WTC11 (cell line): ENCODE results near the gene ENTHD1. TPM values are rescaled to one million over a fixed set of nuclear protein-coding genes. Genes with fewer than 3 reads are reported as not detected.
"Not testable (repeated sequence)": the region's sequence is repeated elsewhere in the genome, so short reads cannot be mapped to it uniquely, and the experiment has no call there.

Source experiments
- ATAC-seq: fragments of 200-7000 bp; cut with Tn5 transposase; 2 replicates; pipeline ENCODE4 v1.10.0; 2021; ENCODE audit warnings: mild to moderate bottlenecking, moderate library complexity
- CTCF ChIA-PET: fragments of 300-600 bp; sonication (Branson Sonifier 250); formaldehyde crosslinking; loops from one replicate; lab custom pipeline; 2021; ENCODE audit warnings: antibody characterized with exemption; lab: Charles Lee
- POLR2A ChIA-PET: fragments of 350-600 bp; sonication (Branson Sonifier 250); formaldehyde crosslinking; loops from one replicate; lab custom pipeline; 2021; ENCODE audit warnings: antibody characterized with exemption; lab: Charles Lee
- DNase-seq: peaks from one replicate; pipeline ENCODE4 v3.0.0; 2021; ENCODE audit warnings: low spot score
- H3K27ac Mint-ChIP-seq: 2 replicates; pipeline ENCODE4 v1.8.0; 2021; ENCODE audit warnings: mixed read lengths
- H3K27me3 Mint-ChIP-seq: 2 replicates; pipeline ENCODE4 v1.8.0; 2021; ENCODE audit warnings: low read depth, mild to moderate bottlenecking, moderate library complexity, mixed read lengths
- H3K36me3 Mint-ChIP-seq: 2 replicates; pipeline ENCODE4 v1.8.0; 2021; ENCODE audit warnings: mixed read lengths
- H3K4me1 Mint-ChIP-seq: 2 replicates; pipeline ENCODE4 v1.8.0; 2022; ENCODE audit warnings: mixed read lengths
- H3K4me3 Mint-ChIP-seq: 2 replicates; pipeline ENCODE4 v1.8.0; 2021; ENCODE audit warnings: mild to moderate bottlenecking, moderate library complexity, mixed read lengths
- H3K9me3 Mint-ChIP-seq: 2 replicates; pipeline ENCODE4 v1.8.0; 2021; ENCODE audit warnings: mixed read lengths
- AR ChIP-seq: fragments of 250-450 bp; sonication (Bioruptor Pico); IDR thresholded peaks from 2 replicates; pipeline ENCODE4 v1.9.0; 2021; ENCODE audit warnings: mild to moderate bottlenecking
- ATF1 ChIP-seq: sonication (generic); formaldehyde crosslinking; IDR thresholded peaks from 2 replicates; pipeline ENCODE4 v1.8.1; 2023; ENCODE audit warnings: mild to moderate bottlenecking, moderate library complexity, missing genetic modification reagents
- ATF6 ChIP-seq: sonication (generic); formaldehyde crosslinking; IDR thresholded peaks from 2 replicates; pipeline ENCODE4 v1.8.1; 2023; ENCODE audit warnings: mild to moderate bottlenecking, missing genetic modification reagents
- CREM ChIP-seq: sonication (generic); formaldehyde crosslinking; IDR thresholded peaks from 2 replicates; pipeline ENCODE4 v1.8.1; 2022; ENCODE audit warnings: mild to moderate bottlenecking, missing genetic modification reagents, moderate library complexity
- E2F1 ChIP-seq: sonication (generic); formaldehyde crosslinking; IDR thresholded peaks from 2 replicates; pipeline ENCODE4 v1.8.0; 2022; ENCODE audit warnings: mild to moderate bottlenecking, missing genetic modification reagents
- E2F4 ChIP-seq: sonication (generic); formaldehyde crosslinking; IDR thresholded peaks from 2 replicates; pipeline ENCODE4 v1.8.1; 2022; ENCODE audit warnings: low read depth, mild to moderate bottlenecking, moderate library complexity, missing genetic modification reagents, borderline replicate concordance
- ETV6 ChIP-seq: sonication (generic); formaldehyde crosslinking; IDR thresholded peaks from 2 replicates; pipeline ENCODE4 v1.8.1; 2022; ENCODE audit warnings: mild to moderate bottlenecking, missing genetic modification reagents
- FOXP4 ChIP-seq: sonication (generic); formaldehyde crosslinking; IDR thresholded peaks from 2 replicates; pipeline ENCODE4 v1.8.0; 2022; ENCODE audit warnings: mild to moderate bottlenecking, missing genetic modification reagents
- MLX ChIP-seq: sonication (generic); formaldehyde crosslinking; IDR thresholded peaks from 2 replicates; pipeline ENCODE4 v1.8.1; 2023; ENCODE audit warnings: mild to moderate bottlenecking, missing genetic modification reagents, moderate library complexity
- SMAD3 ChIP-seq: sonication (generic); formaldehyde crosslinking; IDR thresholded peaks from 2 replicates; pipeline ENCODE4 v1.8.0; 2022; ENCODE audit warnings: missing genetic modification reagents, mild to moderate bottlenecking, borderline replicate concordance
- TEAD1 ChIP-seq: sonication (generic); formaldehyde crosslinking; IDR thresholded peaks from 2 replicates; pipeline ENCODE4 v1.8.0; 2022; ENCODE audit warnings: mild to moderate bottlenecking, missing genetic modification reagents
- ZMAT4 ChIP-seq: fragments of 250-450 bp; sonication (Bioruptor Pico); IDR thresholded peaks from 2 replicates; pipeline ENCODE4 v1.9.0; 2021; ENCODE audit warnings: mild to moderate bottlenecking
- total RNA-seq: library from RNA; stranded (reverse); gene quantifications from 3 replicates; pipeline ENCODE4 v1.2.3, GENCODE V29; 2021

Gene ENTHD1
- total RNA-seq, 1 experiment from 2014 or later, result not detected

GRCh38 chr22:39851606-39852315 is 41.8 kb downstream of the ENTHD1 start:
- Mint-ChIP-seq H3K4me3 (no peak overlapping the region), H3K4me1 (no peaks in the 10 kb centered on the region), H3K27me3 (no peaks in the 10 kb centered on the region; the same call in 1 of the 2 replicates), H3K9me3 (no peaks in the 10 kb centered on the region), H3K27ac (no peak overlapping the region)
- CTCF ChIA-PET, result interaction anchor here (0.7 kb wide), 1 partner anchor 315 kb away, joined by 3 read pairs; no protein-coding TSS in a partner anchor
- POLR2A ChIA-PET, result no interaction called here
- no peak for DNase-seq
- TF ChIP-seq ATF6 (CRISPR knock-in tag) (no peak), E2F4 (CRISPR knock-in tag) (no peak), FOXP4 (CRISPR knock-in tag) (no peak), AR (CRISPR knock-in tag) (no peak), ZMAT4 (CRISPR knock-in tag) (no peak), ATF1 (CRISPR knock-in tag) (no peak), TEAD1 (CRISPR knock-in tag) (no peak), ETV6 (CRISPR knock-in tag) (no peak), CREM (no peak), MLX (CRISPR knock-in tag) (no peak), SMAD3 (no peak), E2F1 (no peak)
- TF ChIP-seq, all 79 proteins: peak for 0
- H3K36me3 Mint-ChIP-seq, result no peaks in the 10 kb centered on the region
- no peak for ATAC-seq

GRCh38 chr22:39847477-39847876 is 46.1 kb downstream of the ENTHD1 start:
- Mint-ChIP-seq H3K4me1 (no peaks in the 10 kb centered on the region), H3K27ac (no peak overlapping the region), H3K4me3 (no peak overlapping the region), H3K9me3 (no peaks in the 10 kb centered on the region), H3K36me3 (no peaks in the 10 kb centered on the region), H3K27me3 (no peaks in the 10 kb centered on the region; the same call in 1 of the 2 replicates)
- no peak for ATAC-seq
- POLR2A ChIA-PET, result no interaction called here
- DNase-seq, result no peak
- TF ChIP-seq AR (CRISPR knock-in tag), result no peak
- CTCF ChIA-PET, result no interaction called here

- H3K9me3 Mint-ChIP-seq, H3K4me1 Mint-ChIP-seq, H3K36me3 Mint-ChIP-seq, ATAC-seq, H3K4me3 Mint-ChIP-seq, H3K27ac Mint-ChIP-seq, DNase-seq, POLR2A ChIA-PET, H3K27me3 Mint-ChIP-seq: not testable (repeated sequence)
- CTCF ChIA-PET, result interaction anchor here (1.3 kb wide), 1 partner anchor 86 kb away, joined by 3 read pairs; no protein-coding TSS in a partner anchor
Observed at GRCh38 chr22:39846539-39846938, 47.0 kb downstream of the ENTHD1 start.
